ENCODE measurements around the gene FIGLA.

DNA sequence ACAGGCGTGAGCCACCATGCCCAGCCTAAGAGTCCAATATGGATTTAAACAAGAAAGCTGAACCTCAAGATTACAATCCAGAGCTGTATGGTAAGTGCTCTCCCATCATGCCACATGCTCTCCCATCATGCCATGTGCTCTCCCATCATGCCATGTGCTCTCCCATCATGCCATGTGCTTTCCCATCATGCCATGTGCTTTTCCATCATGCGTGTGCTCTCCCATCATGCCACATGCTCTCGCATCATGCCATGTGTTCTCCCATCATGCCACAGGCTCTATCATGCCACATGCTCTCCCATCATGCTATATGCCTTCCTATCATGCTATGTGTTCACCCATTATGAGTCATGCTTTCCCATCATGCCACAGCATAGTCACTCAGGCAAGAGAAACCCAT, 43.2 kb downstream of the FIGLA start:
- TF ChIP-seq POLR2AphosphoS5 (IDR thresholded peaks at IDR 0.05; ENCODE audit: low read depth, low read length) (no peak), EP300 (IDR thresholded peaks at IDR 0.05; ENCODE audit: borderline replicate concordance in 1 of 2, low read depth in 2 of 2, low read length in 2 of 2) (no peak)
- TF ChIP-seq, protein P1, sequence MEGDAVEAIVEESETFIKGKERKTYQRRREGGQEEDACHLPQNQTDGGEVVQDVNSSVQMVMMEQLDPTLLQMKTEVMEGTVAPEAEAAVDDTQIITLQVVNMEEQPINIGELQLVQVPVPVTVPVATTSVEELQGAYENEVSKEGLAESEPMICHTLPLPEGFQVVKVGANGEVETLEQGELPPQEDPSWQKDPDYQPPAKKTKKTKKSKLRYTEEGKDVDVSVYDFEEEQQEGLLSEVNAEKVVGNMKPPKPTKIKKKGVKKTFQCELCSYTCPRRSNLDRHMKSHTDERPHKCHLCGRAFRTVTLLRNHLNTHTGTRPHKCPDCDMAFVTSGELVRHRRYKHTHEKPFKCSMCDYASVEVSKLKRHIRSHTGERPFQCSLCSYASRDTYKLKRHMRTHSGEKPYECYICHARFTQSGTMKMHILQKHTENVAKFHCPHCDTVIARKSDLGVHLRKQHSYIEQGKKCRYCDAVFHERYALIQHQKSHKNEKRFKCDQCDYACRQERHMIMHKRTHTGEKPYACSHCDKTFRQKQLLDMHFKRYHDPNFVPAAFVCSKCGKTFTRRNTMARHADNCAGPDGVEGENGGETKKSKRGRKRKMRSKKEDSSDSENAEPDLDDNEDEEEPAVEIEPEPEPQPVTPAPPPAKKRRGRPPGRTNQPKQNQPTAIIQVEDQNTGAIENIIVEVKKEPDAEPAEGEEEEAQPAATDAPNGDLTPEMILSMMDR (IDR thresholded peaks at IDR 0.05; ENCODE audit: control extremely low read depth in 1 of 3, insufficient read depth in 1 of 3, low read depth in 1 of 3, low read length in 3 of 3) = no peak
